Naive thymus-derived CD8-positive, alpha-beta T cell (primary cell): ENCODE results near the gene DTX4. TPM values are rescaled to one million over a fixed set of nuclear protein-coding genes. Genes with fewer than 3 reads are reported as not detected.

Experiments
- ATAC-seq, 2 donors: fragments of 150-1000 bp; cut with Tn5 transposase in 1 of 2; sonication (Bioruptor Pico), chemical (Tn5 transposase) in 1 of 2; 1 replicate in 1 of 2; 2 replicates in 1 of 2; pipeline ENCODE4 v1.10.0; 2021; ENCODE audit warnings: mild to moderate bottlenecking in 2 of 2, moderate library complexity in 2 of 2
- POLR2A ChIA-PET: fragments of 350-600 bp; sonication (Branson Sonifier 250); formaldehyde crosslinking; loops from one replicate; lab custom pipeline; 2021; ENCODE audit warnings: antibody characterized with exemption; lab: Charles Lee
- DNase-seq, 10 donors: peaks; one replicate each; pipeline versions ENCODE4 v3.0.0 to v3.0.0-alpha.2; 2020 to 2022
- H3K27ac Mint-ChIP-seq, 10 donors: one replicate each; pipeline ENCODE4 v1.8.0; 2020 to 2022; ENCODE audit warnings: mild to moderate bottlenecking in 10 of 10, mixed read lengths in 10 of 10, moderate library complexity in 4 of 10, inconsistent platforms in 1 of 10
- H3K27me3 Mint-ChIP-seq, 5 donors: one replicate each; pipeline ENCODE4 v1.8.0; 2021 to 2022; ENCODE audit warnings: mixed read lengths in 5 of 5
- H3K36me3 Mint-ChIP-seq, 3 donors: one replicate each; pipeline ENCODE4 v1.8.0; 2020 to 2022; ENCODE audit warnings: mixed read lengths in 3 of 3, mild to moderate bottlenecking in 2 of 3, inconsistent platforms in 1 of 3
- H3K4me1 Mint-ChIP-seq, 4 donors: one replicate each; pipeline ENCODE4 v1.8.0; 2021 to 2022; ENCODE audit warnings: mixed read lengths in 4 of 4
- H3K4me3 Mint-ChIP-seq, 10 donors: one replicate each; pipeline ENCODE4 v1.8.0; 2020 to 2022; ENCODE audit warnings: mild to moderate bottlenecking in 10 of 10, mixed read lengths in 10 of 10, moderate library complexity in 6 of 10, inconsistent platforms in 1 of 10
- H3K9me3 Mint-ChIP-seq, 9 donors: one replicate each; pipeline ENCODE4 v1.8.0; 2020 to 2022; ENCODE audit warnings: mixed read lengths in 9 of 9, mild to moderate bottlenecking in 3 of 9, inconsistent platforms in 1 of 9, moderate library complexity in 1 of 9
- polyA plus RNA-seq, 3 donors: library from polyadenylated mRNA; unstranded; fragments of 300-500 nt; fragmentation: Illumina TruSeq; gene quantifications; one replicate each; pipeline ENCODE4 v1.2.3, GENCODE V29; 2021
- total RNA-seq, 8 experiments: library from RNA in 2 of 8; stranded (reverse) in 2 of 8; gene quantifications; one replicate each; pipeline ENCODE4 v1.2.3 and lab custom pipeline; 2021 to 2026

Gene DTX4
- total and polyA plus RNA-seq, 5 experiments from 2014 or later: 0.02 to 3.5 (median 0.64) TPM

- DNase-seq (no peak), ATAC-seq (no peak)
- no peaks in the 10 kb centered on the region for H3K9me3 Mint-ChIP-seq
- POLR2A ChIA-PET: interaction anchor here (0.6 kb wide), 1 partner anchor 1446 kb away, joined by 4 read pairs; no protein-coding TSS in a partner anchor
- H3K4me1 Mint-ChIP-seq: peaks cover 0 to 2% (median 1%) of the 10 kb centered on the region in 4 donors
- no peak overlapping the region for H3K27ac Mint-ChIP-seq
- H3K4me3 Mint-ChIP-seq: no peak overlapping the region
- H3K27me3 Mint-ChIP-seq: peaks cover 0 to 4% (median 0%) of the 10 kb centered on the region in 5 donors
- H3K36me3 Mint-ChIP-seq: peaks cover 0 to 3% (median 0%) of the 10 kb centered on the region in 3 donors
Observed at GRCh38 chr11:59185386-59185945, 13.5 kb downstream of the DTX4 start.

GRCh38 chr11:59186130-59186594 is 14.2 kb downstream of the DTX4 start:
- DNase-seq: peak in 9 of 10 donors; percentile 14 to 71 (median 44)
- H3K27me3 Mint-ChIP-seq: peaks cover 0 to 4% (median 0%) of the 10 kb centered on the region in 5 donors
- H3K36me3 Mint-ChIP-seq: peaks cover 0 to 3% (median 0%) of the 10 kb centered on the region in 3 donors
- ATAC-seq: peak; percentile 73 to 80
- peaks cover 3 to 9% (median 4%) of the 10 kb centered on the region in 4 donors for H3K4me1 Mint-ChIP-seq
- no peak overlapping the region for H3K27ac Mint-ChIP-seq
- no peaks in the 10 kb centered on the region for H3K9me3 Mint-ChIP-seq
- POLR2A ChIA-PET: interaction anchor here (0.9 kb wide), 1 partner anchor 10 kb away, joined by 4 read pairs; no protein-coding TSS in a partner anchor
- no peak overlapping the region for H3K4me3 Mint-ChIP-seq

GRCh38 chr11:59187035-59187434 is 15.1 kb downstream of the DTX4 start:
- Mint-ChIP-seq H3K4me1 (peaks cover 3 to 10% (median 5%) of the 10 kb centered on the region in 4 donors), H3K27me3 (peaks cover 0 to 4% (median 0%) of the 10 kb centered on the region in 5 donors), H3K9me3 (no peaks in the 10 kb centered on the region), H3K4me3 (no peak overlapping the region), H3K36me3 (peaks cover 0 to 3% (median 0%) of the 10 kb centered on the region in 3 donors), H3K27ac (no peak overlapping the region)
- POLR2A ChIA-PET: no interaction called here
- DNase-seq (no peak), ATAC-seq (no peak)

GRCh38 chr11:59187587-59187986 is 15.7 kb downstream of the DTX4 start:
- POLR2A ChIA-PET: no interaction called here

GRCh38 chr11:59188954-59189353 is 17.0 kb downstream of the DTX4 start:
- peak overlapping the region in 1 of 10 donors; percentile 56 for H3K27ac Mint-ChIP-seq
- peaks cover 3 to 10% (median 5%) of the 10 kb centered on the region in 4 donors for H3K4me1 Mint-ChIP-seq
- POLR2A ChIA-PET: no interaction called here
- H3K36me3 Mint-ChIP-seq: peaks cover 0 to 3% (median 0%) of the 10 kb centered on the region in 3 donors
- peaks cover 0 to 4% (median 0%) of the 10 kb centered on the region in 5 donors for H3K27me3 Mint-ChIP-seq
- ATAC-seq (no peak), DNase-seq (no peak)
- H3K4me3 Mint-ChIP-seq: no peak overlapping the region
- no peaks in the 10 kb centered on the region for H3K9me3 Mint-ChIP-seq

More at GRCh38 chr11:59187587-59187986, 15.7 kb downstream of the DTX4 start:
- Mint-ChIP-seq H3K4me3 (no peak overlapping the region), H3K27ac (no peak overlapping the region), H3K4me1 (peaks cover 3 to 10% (median 5%) of the 10 kb centered on the region in 4 donors), H3K36me3 (peaks cover 0 to 3% (median 0%) of the 10 kb centered on the region in 3 donors), H3K27me3 (peaks cover 0 to 4% (median 0%) of the 10 kb centered on the region in 5 donors), H3K9me3 (no peaks in the 10 kb centered on the region)
- no peak for DNase-seq
- ATAC-seq: no peak

GRCh38 chr11:59189986-59190385 is 18.1 kb downstream of the DTX4 start:
- POLR2A ChIA-PET: no interaction called here
- H3K4me3 Mint-ChIP-seq: no peak overlapping the region

GRCh38 chr11:59191095-59191494 is 19.2 kb downstream of the DTX4 start:
- peak overlapping the region in 1 of 10 donors; percentile 65 for H3K27ac Mint-ChIP-seq
- ATAC-seq (no peak), DNase-seq (no peak)
- peaks cover 0 to 7% (median 6%) of the 10 kb centered on the region in 3 donors for H3K36me3 Mint-ChIP-seq
- peaks cover 0 to 4% (median 0%) of the 10 kb centered on the region in 5 donors for H3K27me3 Mint-ChIP-seq
- no peak overlapping the region for H3K4me3 Mint-ChIP-seq
- POLR2A ChIA-PET: no interaction called here
- peaks cover 4 to 13% (median 8%) of the 10 kb centered on the region in 4 donors for H3K4me1 Mint-ChIP-seq
- no peaks in the 10 kb centered on the region for H3K9me3 Mint-ChIP-seq

More at GRCh38 chr11:59189986-59190385, 18.1 kb downstream of the DTX4 start:
- Mint-ChIP-seq H3K36me3 (peaks cover 0 to 3% (median 0%) of the 10 kb centered on the region in 3 donors), H3K27ac (peak overlapping the region in 1 of 10 donors; percentile 7), H3K4me1 (peaks cover 3 to 10% (median 5%) of the 10 kb centered on the region in 4 donors), H3K9me3 (no peaks in the 10 kb centered on the region), H3K27me3 (peaks cover 0 to 4% (median 0%) of the 10 kb centered on the region in 5 donors)
- DNase-seq (no peak), ATAC-seq (no peak)

- H3K36me3 Mint-ChIP-seq: peaks cover 0 to 7% (median 6%) of the 10 kb centered on the region in 3 donors
- DNase-seq: no peak
Observed at GRCh38 chr11:59191890-59192289, 20.0 kb downstream of the DTX4 start.

GRCh38 chr11:59192446-59193020 is 20.6 kb downstream of the DTX4 start:
- H3K27ac Mint-ChIP-seq: no peak overlapping the region
- H3K4me3 Mint-ChIP-seq: no peak overlapping the region
- no peaks in the 10 kb centered on the region for H3K9me3 Mint-ChIP-seq
- peaks cover 0 to 1% (median 0%) of the 10 kb centered on the region in 5 donors for H3K27me3 Mint-ChIP-seq
- POLR2A ChIA-PET: no interaction called here
- DNase-seq (no peak), ATAC-seq (no peak)
- peaks cover 0 to 9% (median 6%) of the 10 kb centered on the region in 3 donors for H3K36me3 Mint-ChIP-seq
- peaks cover 4 to 15% (median 8%) of the 10 kb centered on the region in 4 donors for H3K4me1 Mint-ChIP-seq

More at GRCh38 chr11:59191890-59192289, 20.0 kb downstream of the DTX4 start:
- peaks cover 4 to 15% (median 9%) of the 10 kb centered on the region in 4 donors for H3K4me1 Mint-ChIP-seq
- no peak overlapping the region for H3K4me3 Mint-ChIP-seq
- no peaks in the 10 kb centered on the region for H3K9me3 Mint-ChIP-seq
- H3K27me3 Mint-ChIP-seq: peaks cover 0 to 4% (median 0%) of the 10 kb centered on the region in 5 donors
- ATAC-seq: no peak
- no peak overlapping the region for H3K27ac Mint-ChIP-seq
- POLR2A ChIA-PET: no interaction called here

GRCh38 chr11:59193587-59194130 is 21.7 kb downstream of the DTX4 start:
- peaks cover 0 to 1% (median 0%) of the 10 kb centered on the region in 5 donors for H3K27me3 Mint-ChIP-seq
- POLR2A ChIA-PET: no interaction called here
- ATAC-seq (no peak), DNase-seq (no peak)
- H3K36me3 Mint-ChIP-seq: peaks cover 0 to 9% (median 6%) of the 10 kb centered on the region in 3 donors
- H3K4me3 Mint-ChIP-seq: no peak overlapping the region
- no peak overlapping the region for H3K27ac Mint-ChIP-seq
- no peaks in the 10 kb centered on the region for H3K9me3 Mint-ChIP-seq
- H3K4me1 Mint-ChIP-seq: peaks cover 4 to 19% (median 9%) of the 10 kb centered on the region in 4 donors

- POLR2A ChIA-PET: no interaction called here
- Mint-ChIP-seq H3K27ac (peak overlapping the region in 1 of 10 donors; percentile 2), H3K27me3 (no peaks in the 10 kb centered on the region), H3K4me3 (no peak overlapping the region), H3K4me1 (peaks cover 4 to 36% (median 12%) of the 10 kb centered on the region in 4 donors), H3K9me3 (no peaks in the 10 kb centered on the region), H3K36me3 (peaks cover 0 to 9% (median 3%) of the 10 kb centered on the region in 3 donors)
- DNase-seq: no peak
- ATAC-seq: no peak
Observed at GRCh38 chr11:59195586-59195985, 23.7 kb downstream of the DTX4 start.

- Mint-ChIP-seq H3K27me3 (peaks cover 0 to 1% (median 0%) of the 10 kb centered on the region in 5 donors), H3K4me1 (peaks cover 0 to 42% (median 7%) of the 10 kb centered on the region in 4 donors), H3K36me3 (peaks cover 0 to 9% (median 3%) of the 10 kb centered on the region in 3 donors), H3K9me3 (no peaks in the 10 kb centered on the region), H3K4me3 (no peak overlapping the region), H3K27ac (no peak overlapping the region)
- DNase-seq: no peak
- POLR2A ChIA-PET: no interaction called here
- ATAC-seq: no peak
Observed at GRCh38 chr11:59196777-59197176, 24.8 kb downstream of the DTX4 start.
